Neural crest cell (in vitro differentiated cells): ENCODE results near the gene CEBPE. TPM values are rescaled to one million over a fixed set of nuclear protein-coding genes. Genes with fewer than 3 reads are reported as not detected.

ENCODE experiments used
- DNase-seq: peaks from one replicate; pipeline ENCODE4 v3.0.0; 2021; ENCODE audit warnings: low read depth, mixed read lengths, low spot score
- H3K27ac Mint-ChIP-seq: one replicate; pipeline ENCODE4 v1.8.0; 2021; ENCODE audit warnings: mild to moderate bottlenecking, mixed read lengths; ENCODE audit not compliant: unreplicated experiment
- H3K27me3 Mint-ChIP-seq: 2 replicates; pipeline ENCODE4 v1.8.0; 2021; ENCODE audit warnings: low read depth, mild to moderate bottlenecking, mixed read lengths
- H3K36me3 Mint-ChIP-seq: 2 replicates; pipeline ENCODE4 v1.8.0; 2021; ENCODE audit warnings: low read depth, mild to moderate bottlenecking, mixed read lengths
- H3K4me1 Mint-ChIP-seq: 2 replicates; pipeline ENCODE4 v1.8.0; 2021; ENCODE audit warnings: mixed read lengths
- H3K4me3 Mint-ChIP-seq: one replicate; pipeline ENCODE4 v1.8.0; 2021; ENCODE audit warnings: mild to moderate bottlenecking, mixed read lengths
- H3K9me3 Mint-ChIP-seq: 2 replicates; pipeline ENCODE4 v1.8.0; 2021; ENCODE audit warnings: mixed read lengths
- CTCF ChIP-seq: fragments of 200-600 bp; sonication (generic); conservative IDR thresholded peaks from 2 replicates; pipeline ENCODE4 v1.5.0; 2021; ENCODE audit warnings: antibody characterized with exemption, mild to moderate bottlenecking
- total RNA-seq: library from RNA; stranded (reverse); gene quantifications from 2 replicates; pipeline ENCODE4 v1.2.1, GENCODE V29; 2021

The CEBPE gene
- total RNA-seq, 1 donor from 2014 or later: not detected

GRCh38 chr14:23069413-23069806 is 49.6 kb downstream of the CEBPE start:
- no peak for TF ChIP-seq CTCF
- Mint-ChIP-seq H3K27me3 (no peaks in the 10 kb centered on the region), H3K4me1 (peaks cover 52% of the 10 kb centered on the region), H3K27ac (no peak overlapping the region), H3K9me3 (no peaks in the 10 kb centered on the region), H3K36me3 (peaks cover 17% of the 10 kb centered on the region), H3K4me3 (peak overlapping the region; percentile 89)
- no peak for DNase-seq

- peak; percentile 99 for TF ChIP-seq CTCF
- H3K27me3 Mint-ChIP-seq: no peaks in the 10 kb centered on the region
- peaks cover 18% of the 10 kb centered on the region for H3K36me3 Mint-ChIP-seq
- H3K4me3 Mint-ChIP-seq: peak overlapping the region; percentile 89
- no peaks in the 10 kb centered on the region for H3K9me3 Mint-ChIP-seq
- H3K27ac Mint-ChIP-seq: no peak overlapping the region
- peaks cover 52% of the 10 kb centered on the region for H3K4me1 Mint-ChIP-seq
- peak; percentile 83 for DNase-seq
Measured at GRCh38 chr14:23068789-23069412, 50.2 kb downstream of the CEBPE start.

GRCh38 chr14:23067847-23068788 is 50.9 kb downstream of the CEBPE start:
- Mint-ChIP-seq H3K27me3 (no peaks in the 10 kb centered on the region), H3K27ac (no peak overlapping the region), H3K4me3 (peak overlapping the region; percentile 89), H3K9me3 (no peaks in the 10 kb centered on the region), H3K4me1 (peaks cover 52% of the 10 kb centered on the region), H3K36me3 (peaks cover 25% of the 10 kb centered on the region)
- no peak for DNase-seq
- TF ChIP-seq CTCF: no peak

Other genes starting within 250 kb of the CEBPE start
- gene LRP10, start 247.5 kb downstream of the CEBPE start, total RNA-seq: 14.3 and 16.3 TPM in 2 replicates
- gene REM2, start 236.0 kb downstream of the CEBPE start, total RNA-seq: 3.0 and 3.6 TPM in 2 replicates
- gene RBM23, start 200.1 kb downstream of the CEBPE start, total RNA-seq: 103 and 110 TPM in 2 replicates
- gene PRMT5, start 189.9 kb downstream of the CEBPE start, total RNA-seq: 134 and 136 TPM in 2 replicates
- gene HAUS4, start 162.2 kb downstream of the CEBPE start, total RNA-seq: 58.7 and 62.7 TPM in 2 replicates
- 32.8 and 33.1 TPM in 2 replicates for gene AJUBA, start 136.7 kb downstream of the CEBPE start, total RNA-seq
- 11.5 and 13.6 TPM in 2 replicates for gene C14orf93, start 109.1 kb downstream of the CEBPE start, total RNA-seq
- 199 and 215 TPM in 2 replicates for gene PSMB5, start 84.4 kb downstream of the CEBPE start, total RNA-seq
- not detected in 2 replicates for gene PSMB11, start 77.0 kb downstream of the CEBPE start, total RNA-seq
- 33.7 and 37.2 TPM in 2 replicates for gene CDH24, start 61.7 kb downstream of the CEBPE start, total RNA-seq
- gene ACIN1, start 24.1 kb downstream of the CEBPE start, total RNA-seq: 350 and 352 TPM in 2 replicates
- 46.1 and 48.6 TPM in 2 replicates for gene C14orf119, start 23.8 kb downstream of the CEBPE start, total RNA-seq
- gene CIROP, start 14.3 kb downstream of the CEBPE start, total RNA-seq: not detected in 2 replicates
- gene SLC7A8, start 64.4 kb upstream of the CEBPE start, total RNA-seq: 6.6 and 9.4 TPM in 2 replicates
- gene RNF212B, start 118.7 kb upstream of the CEBPE start, total RNA-seq: not detected in 2 replicates
- 14.8 and 17.2 TPM in 2 replicates for gene HOMEZ, start 166.9 kb upstream of the CEBPE start, total RNA-seq
- 13.6 and 15.0 TPM in 2 replicates for gene PPP1R3E, start 183.6 kb upstream of the CEBPE start, total RNA-seq
- 21.9 and 24.8 TPM in 2 replicates for gene BCL2L2, start 187.6 kb upstream of the CEBPE start, total RNA-seq
- 375 and 379 TPM in 2 replicates for gene PABPN1, start 202.2 kb upstream of the CEBPE start, total RNA-seq
- gene SLC22A17, start 233.6 kb upstream of the CEBPE start, total RNA-seq: 39.4 and 42.4 TPM in 2 replicates
- gene EFS, start 245.9 kb upstream of the CEBPE start, total RNA-seq: 100 and 104 TPM in 2 replicates